HCT116 (cell line): ENCODE results near the gene ITGA11. TPM values are rescaled to one million over a fixed set of nuclear protein-coding genes. Genes with fewer than 3 reads are reported as not detected.

Experiments
- ATAC-seq: fragments of 200-7000 bp; cut with Tn5 transposase; 2 replicates; pipeline ENCODE4 v1.9.1; 2020; ENCODE audit warnings: mild to moderate bottlenecking, moderate library complexity
- BruUV-seq: library from RNA; stranded (reverse); fragments of 400-500 nt; replicated peaks from 2 replicates; lab custom pipeline; 2021; lab: Mats Ljungman, UMichigan
- CTCF ChIA-PET: fragments of 300-600 bp; sonication (Branson Sonifier 250); formaldehyde crosslinking; loops from one replicate; lab custom pipeline; 2021; ENCODE audit warnings: antibody characterized with exemption; lab: Charles Lee
- POLR2A ChIA-PET: fragments of 300-600, 350-600 bp; sonication (Branson Sonifier 250); formaldehyde crosslinking; loops from one replicate; lab custom pipeline; 2021; ENCODE audit warnings: antibody characterized with exemption; lab: Charles Lee
- RAD21 ChIA-PET, 2 experiments: fragments of 300-600 bp; sonication (Branson Sonifier 250); formaldehyde crosslinking; loops; one replicate each; lab custom pipeline; 2023; ENCODE audit warnings: low total read pairs in 2 of 2; ENCODE audit not compliant: uncharacterized antibody in 2 of 2, unreplicated experiment in 2 of 2, low non-redundant PET in 1 of 2; lab: Charles Lee
- DNase-seq: peaks from one replicate; pipeline ENCODE4 v3.0.0-alpha.2; 2010; ENCODE audit warnings: low read depth, low spot score
- H2AFZ ChIP-seq: fragments of 200-600 bp; shearing (Covaris generic), sonication (generic); 2 replicates; pipeline ENCODE4 v1.6.1; 2017; ENCODE audit warnings: low read depth, mixed run types, mixed read lengths, antibody characterized with exemption, low read length; ENCODE audit not compliant: poor library complexity, severe bottlenecking
- H3K27ac ChIP-seq: 2 replicates; pipeline ENCODE4 v1.5.1; 2012; ENCODE audit warnings: low read depth, low read length
- H3K27me3 ChIP-seq: fragments of 200-600 bp; sonication (generic); 2 replicates; pipeline ENCODE4 v1.6.1; 2016; ENCODE audit warnings: mixed run types, low read length, mixed read lengths; ENCODE audit not compliant: insufficient read depth
- H3K36me3 ChIP-seq, 2 experiments: fragments of 200-500 bp in 1 of 2; fragments of 200-600 bp in 1 of 2; sonication (Bioruptor generic) in 1 of 2; sonication (generic) in 1 of 2; 2 replicates each; pipeline versions ENCODE4 v1.5.1 to v1.6.1; 2014 to 2016; ENCODE audit warnings: low read length in 2 of 2, inconsistent platforms in 1 of 2, mixed read lengths in 1 of 2, mixed run types in 1 of 2; ENCODE audit not compliant: insufficient read depth in 2 of 2, control insufficient read depth in 1 of 2
- H3K4me1 ChIP-seq, 2 experiments: fragments of 200-600 bp in 1 of 2; sonication (generic) in 1 of 2; 2 replicates each; pipeline versions ENCODE4 v1.5.1 to v1.6.1; 2012 to 2017; ENCODE audit warnings: low read length in 2 of 2, inconsistent platforms in 1 of 2, mild to moderate bottlenecking in 1 of 2, mixed read lengths in 1 of 2, mixed run types in 1 of 2, moderate library complexity in 1 of 2; ENCODE audit not compliant: insufficient read depth in 2 of 2, control insufficient read depth in 1 of 2
- H3K4me2 ChIP-seq: fragments of 200-600 bp; sonication (generic); 2 replicates; pipeline ENCODE4 v1.6.1; 2017; ENCODE audit warnings: mixed run types, low read length, mixed read lengths
- H3K4me3 ChIP-seq, 2 experiments: fragments of 200-600 bp in 1 of 2; sonication (generic) in 1 of 2; replicated peaks in 1 of 2; 2 replicates each; pipeline ENCODE4 v1.5.1; 2011 to 2016; ENCODE audit warnings: low read length in 2 of 2, control low read depth in 1 of 2, low read depth in 1 of 2, mild to moderate bottlenecking in 1 of 2, mixed read lengths in 1 of 2, mixed run types in 1 of 2
- H3K79me2 ChIP-seq: fragments of 200-600 bp; sonication (generic); 2 replicates; pipeline ENCODE4 v1.6.1; 2017; ENCODE audit warnings: mild to moderate bottlenecking, mixed run types, low read length, moderate library complexity, mixed read lengths; ENCODE audit not compliant: insufficient read depth
- H3K9ac ChIP-seq: fragments of 200-600 bp; sonication (generic); 2 replicates; pipeline ENCODE4 v1.6.1; 2016; ENCODE audit warnings: low read length, mixed read lengths
- H3K9me2 ChIP-seq: fragments of 200-600 bp; sonication (generic), shearing (Covaris generic); 2 replicates; pipeline ENCODE4 v1.6.1; 2017; ENCODE audit warnings: mixed run types, mild to moderate bottlenecking, moderate library complexity; ENCODE audit not compliant: insufficient read depth
- H3K9me3 ChIP-seq, 2 experiments: fragments of 200-500 bp in 1 of 2; fragments of 200-600 bp in 1 of 2; sonication (Bioruptor generic) in 1 of 2; sonication (generic) in 1 of 2; 2 replicates each; pipeline ENCODE4 v1.6.1; 2014 to 2017; ENCODE audit warnings: low read length in 2 of 2, mixed read lengths in 2 of 2, inconsistent platforms in 1 of 2, low read depth in 1 of 2, mild to moderate bottlenecking in 1 of 2, mixed run types in 1 of 2, moderate library complexity in 1 of 2; ENCODE audit not compliant: control insufficient read depth in 1 of 2, insufficient read depth in 1 of 2
- H4K20me1 ChIP-seq: fragments of 200-600 bp; sonication (generic), shearing (Covaris generic); 2 replicates; pipeline ENCODE4 v1.6.1; 2017; ENCODE audit warnings: mixed run types, mild to moderate bottlenecking, moderate library complexity; ENCODE audit not compliant: insufficient read depth
- CEBPB ChIP-seq: IDR thresholded peaks from 2 replicates; pipeline ENCODE4 v1.6.1; 2012; ENCODE audit warnings: low read depth
- EGR1 ChIP-seq: IDR thresholded peaks from 2 replicates; pipeline ENCODE4 v1.6.1; 2012; ENCODE audit warnings: low read depth
- ELF1 ChIP-seq: IDR thresholded peaks from 2 replicates; pipeline ENCODE4 v1.6.1; 2012; ENCODE audit warnings: low read depth, borderline replicate concordance
- EZH2 ChIP-seq: fragments of 200-600 bp; sonication (generic); IDR thresholded peaks from 2 replicates; pipeline ENCODE4 v1.6.1; 2017; ENCODE audit warnings: antibody characterized with exemption, mixed run types
- EZH2phosphoT487 ChIP-seq: fragments of 200-600 bp; IDR thresholded peaks from 2 replicates; pipeline ENCODE4 v1.6.1; 2018; ENCODE audit warnings: antibody characterized with exemption, borderline replicate concordance
- JUND ChIP-seq: IDR thresholded peaks from 2 replicates; pipeline ENCODE4 v1.6.1; 2012
- POLR2AphosphoS5 ChIP-seq: IDR thresholded peaks from 2 replicates; pipeline ENCODE4 v1.6.1; 2011; ENCODE audit warnings: mild to moderate bottlenecking, low read depth, low read length, moderate library complexity
- RAD21 ChIP-seq: IDR thresholded peaks from 2 replicates; pipeline ENCODE4 v1.6.1; 2012; ENCODE audit warnings: low read depth, mild to moderate bottlenecking
- SIN3A ChIP-seq: IDR thresholded peaks from 2 replicates; pipeline ENCODE4 v1.6.1; 2012; ENCODE audit warnings: low read depth
- SRF ChIP-seq: IDR thresholded peaks from 2 replicates; pipeline ENCODE4 v1.6.1; 2012; ENCODE audit warnings: low read depth
- TCF7L2 ChIP-seq: IDR thresholded peaks from 2 replicates; pipeline ENCODE4 v1.7.0; 2011; ENCODE audit warnings: borderline replicate concordance, inconsistent platforms; ENCODE audit not compliant: insufficient read depth, insufficient read length; ENCODE audit errors: extremely low read depth
- YY1 ChIP-seq: IDR thresholded peaks from 2 replicates; pipeline ENCODE4 v1.6.1; 2011; ENCODE audit warnings: low read length, low read depth, moderate library complexity, mild to moderate bottlenecking; ENCODE audit not compliant: insufficient replicate concordance; ENCODE audit errors: extremely low read depth
- ZFX ChIP-seq: fragments of 450-650 bp; IDR thresholded peaks from 2 replicates; pipeline ENCODE4 v1.6.1; 2017
- intact Hi-C: fragments of 100-400 bp; cut with micrococcal nuclease; formaldehyde crosslinking; loops from 2 replicates; pipeline ENCODE4 v1.10.0; 2022
- total RNA-seq: library from RNA; stranded (reverse); gene quantifications from one replicate; pipeline ENCODE4 v1.2.1, GENCODE V29; 2021; ENCODE audit not compliant: unreplicated experiment
- TF ChIP-seq, protein P1 (sequence below): IDR thresholded peaks from 2 replicates; pipeline ENCODE4 v1.6.1; 2012
- TF ChIP-seq, protein P2 (sequence below), 3 experiments: fragments of 200-600 bp in 1 of 3; sonication (generic) in 1 of 3; IDR thresholded peaks in 2 of 3; conservative IDR thresholded peaks in 1 of 3; 2 replicates each; pipeline ENCODE4 v1.5.1; 2012 to 2017; ENCODE audit warnings: low read depth in 2 of 3, low read length in 2 of 3, antibody characterized with exemption in 1 of 3, borderline replicate concordance in 1 of 3, control low read depth in 1 of 3, mild to moderate bottlenecking in 1 of 3, mixed read lengths in 1 of 3, mixed run types in 1 of 3, moderate library complexity in 1 of 3; ENCODE audit not compliant: insufficient read depth in 1 of 3
- TF ChIP-seq, protein P3 (sequence below): IDR thresholded peaks from 2 replicates; pipeline ENCODE4 v1.6.1; 2012

ITGA11 gene
- total RNA-seq, 1 experiment from 2014 or later = not detected

DNA sequence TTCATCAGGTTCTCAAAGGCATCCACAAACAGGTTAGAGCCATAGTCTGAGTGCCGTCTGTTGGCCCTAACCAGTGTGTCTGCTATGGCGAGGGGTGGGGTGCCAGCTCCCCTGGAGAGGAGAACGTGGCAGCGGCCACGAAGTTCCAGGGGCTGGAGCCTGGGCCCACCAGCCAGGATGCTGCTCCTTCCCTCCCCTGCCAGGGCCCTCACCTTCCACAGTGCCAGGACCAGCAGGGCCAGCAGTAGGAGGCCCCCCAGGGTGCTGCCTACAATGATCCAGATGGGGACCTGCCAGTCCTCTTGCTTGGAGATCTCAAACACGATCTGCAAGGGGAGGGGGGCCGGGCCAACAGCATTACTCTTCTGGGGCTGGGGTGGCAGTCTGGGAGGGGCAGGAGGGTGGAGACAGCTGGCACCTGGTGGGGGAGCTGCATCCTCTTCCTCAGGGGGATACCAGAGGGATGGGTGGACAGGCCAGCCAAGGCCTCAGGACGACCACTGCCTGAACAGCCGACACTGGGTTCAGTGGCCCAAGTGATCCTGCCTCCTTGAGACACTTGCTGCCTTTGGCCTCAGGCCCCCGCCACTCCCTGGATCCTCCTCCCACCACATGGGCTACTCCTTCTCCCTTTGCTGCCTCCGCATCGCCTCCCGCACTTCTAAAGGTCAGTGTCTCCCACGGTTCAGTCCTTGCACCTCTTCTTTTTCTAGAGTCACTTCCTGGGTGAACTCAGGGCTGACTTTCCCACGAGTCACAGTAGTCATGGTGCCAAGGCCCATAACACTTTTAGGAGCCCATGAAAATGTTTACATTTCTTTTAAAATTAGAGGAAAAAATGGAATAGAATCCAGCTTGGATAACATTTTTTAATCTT is 128.2 kb downstream of the ITGA11 start:
- H4K20me1 ChIP-seq = no peaks in the 10 kb centered on the region
- H3K9ac ChIP-seq = no peak overlapping the region
- ChIA-PET CTCF (interaction anchor here (1.1 to 1.2 kb wide), 2 partner anchors 51 to 572 kb away, joined by 3 to 10 read pairs; no protein-coding TSS in a partner anchor), POLR2A (interaction anchor here (1.3 kb wide), 1 partner anchor 14 kb away, joined by 3 read pairs; no protein-coding TSS in a partner anchor), RAD21 (no interaction called here)
- peaks cover 0 to 33% of the 10 kb centered on the region in 2 experiments; a peak in 3 of 4 replicates for H3K4me1 ChIP-seq
- no peaks in the 10 kb centered on the region for H3K79me2 ChIP-seq
- ATAC-seq = no peak
- DNase-seq = no peak
- no peaks in the 10 kb centered on the region for H3K27me3 ChIP-seq
- H3K4me2 ChIP-seq = peak overlapping the region; percentile 24
- H2AFZ ChIP-seq = no peak overlapping the region
- no peak overlapping the region for H3K4me3 ChIP-seq
- no peaks in the 10 kb centered on the region for H3K9me3 ChIP-seq
- no peak overlapping the region for H3K27ac ChIP-seq
- no peaks in the 10 kb centered on the region for H3K9me2 ChIP-seq
- H3K36me3 ChIP-seq = no peaks in the 10 kb centered on the region
- intact Hi-C loops = no loop called here
- no TSS peak for BruUV-seq
- TF ChIP-seq TCF7L2 (no peak), RAD21 (no peak), EZH2 (no peak), EGR1 (no peak), CEBPB (no peak), SIN3A (no peak), YY1 (no peak), POLR2AphosphoS5 (no peak), ZFX (no peak), ELF1 (no peak), JUND (no peak), EZH2phosphoT487 (no peak), SRF (no peak)
- TF ChIP-seq, protein P1, sequence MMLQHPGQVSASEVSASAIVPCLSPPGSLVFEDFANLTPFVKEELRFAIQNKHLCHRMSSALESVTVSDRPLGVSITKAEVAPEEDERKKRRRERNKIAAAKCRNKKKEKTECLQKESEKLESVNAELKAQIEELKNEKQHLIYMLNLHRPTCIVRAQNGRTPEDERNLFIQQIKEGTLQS = no peak
- TF ChIP-seq, protein P2, sequence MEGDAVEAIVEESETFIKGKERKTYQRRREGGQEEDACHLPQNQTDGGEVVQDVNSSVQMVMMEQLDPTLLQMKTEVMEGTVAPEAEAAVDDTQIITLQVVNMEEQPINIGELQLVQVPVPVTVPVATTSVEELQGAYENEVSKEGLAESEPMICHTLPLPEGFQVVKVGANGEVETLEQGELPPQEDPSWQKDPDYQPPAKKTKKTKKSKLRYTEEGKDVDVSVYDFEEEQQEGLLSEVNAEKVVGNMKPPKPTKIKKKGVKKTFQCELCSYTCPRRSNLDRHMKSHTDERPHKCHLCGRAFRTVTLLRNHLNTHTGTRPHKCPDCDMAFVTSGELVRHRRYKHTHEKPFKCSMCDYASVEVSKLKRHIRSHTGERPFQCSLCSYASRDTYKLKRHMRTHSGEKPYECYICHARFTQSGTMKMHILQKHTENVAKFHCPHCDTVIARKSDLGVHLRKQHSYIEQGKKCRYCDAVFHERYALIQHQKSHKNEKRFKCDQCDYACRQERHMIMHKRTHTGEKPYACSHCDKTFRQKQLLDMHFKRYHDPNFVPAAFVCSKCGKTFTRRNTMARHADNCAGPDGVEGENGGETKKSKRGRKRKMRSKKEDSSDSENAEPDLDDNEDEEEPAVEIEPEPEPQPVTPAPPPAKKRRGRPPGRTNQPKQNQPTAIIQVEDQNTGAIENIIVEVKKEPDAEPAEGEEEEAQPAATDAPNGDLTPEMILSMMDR (IDR thresholded peaks at IDR 0.05 in 2 of 3, conservative IDR thresholded peaks at IDR 0.05 in 1 of 3; ENCODE audit: borderline replicate concordance in 1 of 3, insufficient read depth in 1 of 3, low read depth in 2 of 3, low read length in 2 of 3) = no peak
- TF ChIP-seq, protein P3, sequence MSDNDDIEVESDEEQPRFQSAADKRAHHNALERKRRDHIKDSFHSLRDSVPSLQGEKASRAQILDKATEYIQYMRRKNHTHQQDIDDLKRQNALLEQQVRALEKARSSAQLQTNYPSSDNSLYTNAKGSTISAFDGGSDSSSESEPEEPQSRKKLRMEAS = no peak
